A549 (cell line): ENCODE results near the gene UBN1.

ENCODE experiments used
- EP300 ChIP-seq, 2 experiments: fragments of >200 bp; sonication (Bioruptor Twin); formaldehyde crosslinking; IDR thresholded peaks; 2 replicates in 1 of 2; 3 replicates in 1 of 2; pipeline ENCODE4 v1.6.1; 2016 to 2017
- ESRRA ChIP-seq: fragments of 150-350 bp; IDR thresholded peaks from 2 replicates; pipeline ENCODE4 v1.6.1; 2014; ENCODE audit warnings: mild to moderate bottlenecking, low read length, borderline replicate concordance
- HDAC2 ChIP-seq: fragments of 200-600 bp; sonication (generic); IDR thresholded peaks from 2 replicates; pipeline ENCODE4 v1.6.1; 2016
- JUNB ChIP-seq: fragments of >200 bp; sonication (Bioruptor Twin); formaldehyde crosslinking; IDR thresholded peaks from 2 replicates; pipeline ENCODE4 v1.6.1; 2016
- MYC ChIP-seq: IDR thresholded peaks from 2 replicates; pipeline ENCODE4 v1.6.1; 2012; ENCODE audit warnings: mild to moderate bottlenecking, inconsistent platforms, low read length, improper control_type of control experiment, borderline replicate concordance
- POLR2A ChIP-seq: IDR thresholded peaks from 2 replicates; pipeline ENCODE4 v1.6.1; 2012; ENCODE audit warnings: mild to moderate bottlenecking, low read length
- RARB ChIP-seq: fragments of 250-450 bp; sonication (Bioruptor Pico); IDR thresholded peaks from 2 replicates; pipeline ENCODE4 v1.8.0; 2021; ENCODE audit warnings: mild to moderate bottlenecking, moderate library complexity
- ZSCAN20 ChIP-seq: fragments of 250-450 bp; sonication (Bioruptor Pico); IDR thresholded peaks from 2 replicates; pipeline ENCODE4 v1.8.0; 2022; ENCODE audit warnings: mild to moderate bottlenecking, moderate library complexity
- TF ChIP-seq, protein P1 (sequence below): fragments of >200 bp; sonication (Bioruptor Twin); formaldehyde crosslinking; IDR thresholded peaks from 3 replicates; pipeline ENCODE4 v1.6.1; 2016
- TF ChIP-seq, protein P2 (sequence below): IDR thresholded peaks from 2 replicates; pipeline ENCODE4 v1.6.1; 2012
- TF ChIP-seq, protein P3 (sequence below): fragments of >200 bp; sonication (Bioruptor Twin); formaldehyde crosslinking; IDR thresholded peaks from 3 replicates; pipeline ENCODE4 v1.5.1; 2016
- TF ChIP-seq, protein P4 (sequence below): IDR thresholded peaks from 2 replicates; pipeline ENCODE4 v1.6.1; 2012; ENCODE audit warnings: low read depth, borderline replicate concordance
- TF ChIP-seq, protein P5 (sequence below): IDR thresholded peaks from 2 replicates; pipeline ENCODE4 v1.6.1; 2012

DNA sequence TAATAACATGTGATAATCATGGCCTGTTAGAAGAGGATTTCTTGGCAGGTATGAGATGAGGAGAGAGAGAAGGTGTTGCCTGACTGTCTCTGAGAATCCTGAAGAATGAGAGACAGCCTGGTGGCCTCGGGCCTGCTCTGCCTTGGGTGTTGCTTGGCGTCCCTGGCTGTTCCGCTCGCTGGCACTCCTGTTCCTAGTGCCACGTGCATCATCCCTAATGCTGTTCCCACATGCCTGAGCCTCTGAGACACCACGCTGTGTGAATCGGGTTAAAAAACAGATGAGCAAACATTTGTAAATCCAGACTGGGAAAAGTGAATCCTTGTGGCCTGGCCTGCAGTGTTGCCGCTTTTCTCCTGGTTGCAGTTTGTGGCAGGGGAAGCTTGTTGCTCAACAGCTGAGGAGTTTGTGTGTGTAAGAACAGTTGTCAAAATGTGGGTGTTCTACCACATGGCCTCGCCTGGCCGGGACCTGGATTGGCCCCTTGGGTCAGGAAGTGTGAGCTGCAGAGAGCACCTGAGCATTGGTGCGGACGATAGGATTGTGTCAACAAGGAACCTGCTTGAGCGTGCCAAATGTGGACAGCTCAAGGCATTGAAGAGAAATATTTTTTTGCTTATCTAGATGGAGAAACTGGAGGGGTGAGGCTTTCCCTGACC is 22.0 kb downstream of the UBN1 start:
- TF ChIP-seq, protein P1, sequence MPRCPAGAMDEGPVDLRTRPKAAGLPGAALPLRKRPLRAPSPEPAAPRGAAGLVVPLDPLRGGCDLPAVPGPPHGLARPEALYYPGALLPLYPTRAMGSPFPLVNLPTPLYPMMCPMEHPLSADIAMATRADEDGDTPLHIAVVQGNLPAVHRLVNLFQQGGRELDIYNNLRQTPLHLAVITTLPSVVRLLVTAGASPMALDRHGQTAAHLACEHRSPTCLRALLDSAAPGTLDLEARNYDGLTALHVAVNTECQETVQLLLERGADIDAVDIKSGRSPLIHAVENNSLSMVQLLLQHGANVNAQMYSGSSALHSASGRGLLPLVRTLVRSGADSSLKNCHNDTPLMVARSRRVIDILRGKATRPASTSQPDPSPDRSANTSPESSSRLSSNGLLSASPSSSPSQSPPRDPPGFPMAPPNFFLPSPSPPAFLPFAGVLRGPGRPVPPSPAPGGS: no peak
- TF ChIP-seq, protein P2, sequence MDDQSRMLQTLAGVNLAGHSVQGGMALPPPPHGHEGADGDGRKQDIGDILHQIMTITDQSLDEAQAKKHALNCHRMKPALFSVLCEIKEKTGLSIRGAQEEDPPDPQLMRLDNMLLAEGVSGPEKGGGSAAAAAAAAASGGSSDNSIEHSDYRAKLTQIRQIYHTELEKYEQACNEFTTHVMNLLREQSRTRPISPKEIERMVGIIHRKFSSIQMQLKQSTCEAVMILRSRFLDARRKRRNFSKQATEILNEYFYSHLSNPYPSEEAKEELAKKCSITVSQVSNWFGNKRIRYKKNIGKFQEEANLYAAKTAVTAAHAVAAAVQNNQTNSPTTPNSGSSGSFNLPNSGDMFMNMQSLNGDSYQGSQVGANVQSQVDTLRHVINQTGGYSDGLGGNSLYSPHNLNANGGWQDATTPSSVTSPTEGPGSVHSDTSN: no peak
- TF ChIP-seq POLR2A (no peak), JUNB (no peak), ZSCAN20 (CRISPR knock-in tag) (no peak), RARB (CRISPR knock-in tag) (no peak), MYC (no peak), ESRRA (no peak), EP300 (IDR thresholded peaks at IDR 0.05) (no peak), HDAC2 (no peak)
- TF ChIP-seq, protein P3, sequence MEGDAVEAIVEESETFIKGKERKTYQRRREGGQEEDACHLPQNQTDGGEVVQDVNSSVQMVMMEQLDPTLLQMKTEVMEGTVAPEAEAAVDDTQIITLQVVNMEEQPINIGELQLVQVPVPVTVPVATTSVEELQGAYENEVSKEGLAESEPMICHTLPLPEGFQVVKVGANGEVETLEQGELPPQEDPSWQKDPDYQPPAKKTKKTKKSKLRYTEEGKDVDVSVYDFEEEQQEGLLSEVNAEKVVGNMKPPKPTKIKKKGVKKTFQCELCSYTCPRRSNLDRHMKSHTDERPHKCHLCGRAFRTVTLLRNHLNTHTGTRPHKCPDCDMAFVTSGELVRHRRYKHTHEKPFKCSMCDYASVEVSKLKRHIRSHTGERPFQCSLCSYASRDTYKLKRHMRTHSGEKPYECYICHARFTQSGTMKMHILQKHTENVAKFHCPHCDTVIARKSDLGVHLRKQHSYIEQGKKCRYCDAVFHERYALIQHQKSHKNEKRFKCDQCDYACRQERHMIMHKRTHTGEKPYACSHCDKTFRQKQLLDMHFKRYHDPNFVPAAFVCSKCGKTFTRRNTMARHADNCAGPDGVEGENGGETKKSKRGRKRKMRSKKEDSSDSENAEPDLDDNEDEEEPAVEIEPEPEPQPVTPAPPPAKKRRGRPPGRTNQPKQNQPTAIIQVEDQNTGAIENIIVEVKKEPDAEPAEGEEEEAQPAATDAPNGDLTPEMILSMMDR: no peak
- TF ChIP-seq, protein P4, sequence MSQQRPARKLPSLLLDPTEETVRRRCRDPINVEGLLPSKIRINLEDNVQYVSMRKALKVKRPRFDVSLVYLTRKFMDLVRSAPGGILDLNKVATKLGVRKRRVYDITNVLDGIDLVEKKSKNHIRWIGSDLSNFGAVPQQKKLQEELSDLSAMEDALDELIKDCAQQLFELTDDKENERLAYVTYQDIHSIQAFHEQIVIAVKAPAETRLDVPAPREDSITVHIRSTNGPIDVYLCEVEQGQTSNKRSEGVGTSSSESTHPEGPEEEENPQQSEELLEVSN: no peak
- TF ChIP-seq, protein P5, sequence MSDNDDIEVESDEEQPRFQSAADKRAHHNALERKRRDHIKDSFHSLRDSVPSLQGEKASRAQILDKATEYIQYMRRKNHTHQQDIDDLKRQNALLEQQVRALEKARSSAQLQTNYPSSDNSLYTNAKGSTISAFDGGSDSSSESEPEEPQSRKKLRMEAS: no peak
